Measurements from ENCODE around the gene RCC1.

DNA sequence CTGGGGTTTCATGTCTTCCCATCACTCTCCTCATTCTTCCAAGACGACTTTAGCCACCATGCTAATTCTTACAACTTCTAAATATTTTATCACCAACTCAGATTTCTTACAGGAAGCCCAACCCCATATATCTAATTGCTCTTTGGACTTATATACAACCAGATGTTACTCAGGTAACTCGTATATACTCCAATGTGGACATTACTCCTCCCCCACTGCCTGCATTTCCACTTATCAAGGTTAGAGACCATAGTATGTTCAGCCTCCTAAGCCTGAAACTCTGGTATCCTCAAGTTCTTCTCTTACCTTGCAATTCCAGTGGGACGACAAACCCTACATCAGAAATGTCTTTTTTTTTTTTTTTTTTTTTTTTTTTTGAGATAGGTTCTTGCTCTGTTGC lies 2.7 kb upstream of the RCC1 start:
- TF ChIP-seq, protein P1, sequence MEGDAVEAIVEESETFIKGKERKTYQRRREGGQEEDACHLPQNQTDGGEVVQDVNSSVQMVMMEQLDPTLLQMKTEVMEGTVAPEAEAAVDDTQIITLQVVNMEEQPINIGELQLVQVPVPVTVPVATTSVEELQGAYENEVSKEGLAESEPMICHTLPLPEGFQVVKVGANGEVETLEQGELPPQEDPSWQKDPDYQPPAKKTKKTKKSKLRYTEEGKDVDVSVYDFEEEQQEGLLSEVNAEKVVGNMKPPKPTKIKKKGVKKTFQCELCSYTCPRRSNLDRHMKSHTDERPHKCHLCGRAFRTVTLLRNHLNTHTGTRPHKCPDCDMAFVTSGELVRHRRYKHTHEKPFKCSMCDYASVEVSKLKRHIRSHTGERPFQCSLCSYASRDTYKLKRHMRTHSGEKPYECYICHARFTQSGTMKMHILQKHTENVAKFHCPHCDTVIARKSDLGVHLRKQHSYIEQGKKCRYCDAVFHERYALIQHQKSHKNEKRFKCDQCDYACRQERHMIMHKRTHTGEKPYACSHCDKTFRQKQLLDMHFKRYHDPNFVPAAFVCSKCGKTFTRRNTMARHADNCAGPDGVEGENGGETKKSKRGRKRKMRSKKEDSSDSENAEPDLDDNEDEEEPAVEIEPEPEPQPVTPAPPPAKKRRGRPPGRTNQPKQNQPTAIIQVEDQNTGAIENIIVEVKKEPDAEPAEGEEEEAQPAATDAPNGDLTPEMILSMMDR (conservative IDR thresholded peaks at IDR 0.05 in 1 of 2, IDR thresholded peaks at IDR 0.05 in 1 of 2; ENCODE audit: low read depth in 1 of 2, low read length in 2 of 2): no peak
- TF ChIP-seq EZH2 (IDR thresholded peaks at IDR 0.05; ENCODE audit: low read length, missing control alignments): no peak

Data from fibroblast of lung (primary cell).